Astrocyte (in vitro differentiated cells and primary cell): Measurements from ENCODE around the gene NIP7. TPM values are rescaled to one million over a fixed set of nuclear protein-coding genes. Genes with fewer than 3 reads are reported as not detected.

Experiments used
- DNase-seq: peaks from one replicate; pipeline ENCODE4 v3.0.0-alpha.2; 2010; ENCODE audit warnings: low read depth
- FAIRE-seq: peaks from 2 replicates; lab custom pipeline; 2011; peaks lifted over from hg19 to GRCh38; lab: Jason Lieb, UNC
- H2AFZ ChIP-seq: 2 replicates; pipeline ENCODE4 v1.6.0; 2012; ENCODE audit warnings: low read depth, low read length, inconsistent platforms
- H3K27ac ChIP-seq: 2 replicates; pipeline ENCODE4 v1.5.1; 2011; ENCODE audit warnings: low read depth, low read length, inconsistent platforms
- H3K27me3 ChIP-seq: 2 replicates; pipeline ENCODE4 v1.6.0; 2011; ENCODE audit warnings: low read length, inconsistent platforms; ENCODE audit not compliant: insufficient read depth
- H3K36me3 ChIP-seq: 2 replicates; pipeline ENCODE4 v1.5.1; 2011; ENCODE audit warnings: low read length, inconsistent platforms; ENCODE audit not compliant: insufficient read depth
- H3K4me1 ChIP-seq: 2 replicates; pipeline ENCODE4 v1.5.1; 2011; ENCODE audit warnings: low read length, inconsistent platforms; ENCODE audit not compliant: insufficient read depth
- H3K4me2 ChIP-seq: 2 replicates; pipeline ENCODE4 v1.6.0; 2012; ENCODE audit warnings: low read length, inconsistent platforms
- H3K4me3 ChIP-seq: 2 replicates; pipeline ENCODE4 v1.5.1; 2011; ENCODE audit warnings: low read depth, mild to moderate bottlenecking, low read length, inconsistent platforms; ENCODE audit not compliant: insufficient read depth
- H3K79me2 ChIP-seq: 2 replicates; pipeline ENCODE4 v1.6.0; 2012; ENCODE audit warnings: mild to moderate bottlenecking, low read length, inconsistent platforms; ENCODE audit not compliant: insufficient read depth
- H3K9ac ChIP-seq: 2 replicates; pipeline ENCODE4 v1.6.0; 2012; ENCODE audit warnings: mild to moderate bottlenecking, low read length, inconsistent platforms
- H3K9me3 ChIP-seq: 2 replicates; pipeline ENCODE4 v1.5.1; 2012; ENCODE audit warnings: low read depth, mild to moderate bottlenecking, low read length, inconsistent platforms; ENCODE audit not compliant: insufficient read depth
- H4K20me1 ChIP-seq: 2 replicates; pipeline ENCODE4 v1.6.0; 2012; ENCODE audit warnings: low read length, inconsistent platforms; ENCODE audit not compliant: insufficient read depth
- H3K27ac Mint-ChIP-seq: one replicate; pipeline ENCODE4 v1.8.0; 2021; ENCODE audit warnings: mild to moderate bottlenecking, mixed read lengths; ENCODE audit not compliant: unreplicated experiment
- H3K27me3 Mint-ChIP-seq: one replicate; pipeline ENCODE4 v1.8.0; 2021; ENCODE audit warnings: low read depth, mixed read lengths; ENCODE audit not compliant: unreplicated experiment
- H3K36me3 Mint-ChIP-seq: one replicate; pipeline ENCODE4 v1.8.0; 2021; ENCODE audit warnings: low read depth, mixed read lengths; ENCODE audit not compliant: unreplicated experiment
- H3K4me1 Mint-ChIP-seq: one replicate; pipeline ENCODE4 v1.8.0; 2021; ENCODE audit warnings: low read depth, mixed read lengths; ENCODE audit not compliant: unreplicated experiment
- H3K4me3 Mint-ChIP-seq: one replicate; pipeline ENCODE4 v1.8.0; 2021; ENCODE audit warnings: mild to moderate bottlenecking, moderate library complexity, mixed read lengths; ENCODE audit not compliant: unreplicated experiment
- H3K9me3 Mint-ChIP-seq: one replicate; pipeline ENCODE4 v1.8.0; 2021; ENCODE audit warnings: mild to moderate bottlenecking, mixed read lengths; ENCODE audit not compliant: unreplicated experiment
- CTCF ChIP-seq: IDR thresholded peaks from 2 replicates; pipeline ENCODE4 v1.5.1; 2011; ENCODE audit warnings: low read depth, mild to moderate bottlenecking, inconsistent platforms, low read length, moderate library complexity; ENCODE audit not compliant: insufficient read depth
- EZH2 ChIP-seq: IDR thresholded peaks from 2 replicates; pipeline ENCODE4 v1.6.1; 2012; ENCODE audit warnings: mild to moderate bottlenecking, low read length, inconsistent platforms; ENCODE audit not compliant: insufficient read depth
- total RNA-seq: library from RNA; stranded (reverse); gene quantifications from 2 replicates; pipeline ENCODE4 v1.2.1, GENCODE V29; 2021

Gene NIP7
- total RNA-seq, 1 donor from 2014 or later: 35.7 TPM

DNA sequence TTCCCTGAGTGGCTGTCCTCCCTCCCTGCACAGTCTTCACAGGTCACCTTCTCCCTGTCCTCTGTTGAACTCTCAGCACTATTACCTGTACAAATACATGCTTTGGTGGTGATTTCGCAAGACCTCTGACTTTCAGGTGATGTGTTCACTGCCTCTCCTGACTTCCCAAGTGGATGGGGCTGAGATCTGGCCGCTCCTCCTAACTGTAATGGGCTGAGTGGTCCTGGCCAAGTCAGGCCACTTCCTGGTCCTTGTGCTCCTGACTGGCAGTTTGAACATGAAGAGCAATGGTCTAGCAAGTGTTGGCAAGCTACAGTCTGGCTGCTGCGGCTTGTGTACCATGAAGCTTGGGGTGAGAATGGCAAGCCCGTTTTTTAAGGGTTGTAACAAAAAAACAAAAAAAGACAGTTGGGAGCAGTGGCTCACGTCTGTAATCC is 23.7 kb downstream of the NIP7 start:
- Histone ChIP-seq H3K4me1 (no peaks in the 10 kb centered on the region), H2AFZ (no peak overlapping the region), H3K9ac (no peak overlapping the region), H3K79me2 (peaks cover 4% of the 10 kb centered on the region), H3K27me3 (no peaks in the 10 kb centered on the region), H3K4me3 (no peak overlapping the region), H3K36me3 (peaks cover 36% of the 10 kb centered on the region), H3K4me2 (no peak overlapping the region), H3K9me3 (no peaks in the 10 kb centered on the region), H3K27ac (no peak overlapping the region), H4K20me1 (peaks cover 21% of the 10 kb centered on the region)
- Mint-ChIP-seq H3K36me3 (peaks cover 19% of the 10 kb centered on the region), H3K27ac (no peak overlapping the region), H3K4me1 (peaks cover 4% of the 10 kb centered on the region), H3K9me3 (no peaks in the 10 kb centered on the region), H3K27me3 (no peaks in the 10 kb centered on the region), H3K4me3 (no peak overlapping the region)
- FAIRE-seq (no peak), DNase-seq (no peak)
- TF ChIP-seq CTCF (no peak), EZH2 (no peak)

DNA sequence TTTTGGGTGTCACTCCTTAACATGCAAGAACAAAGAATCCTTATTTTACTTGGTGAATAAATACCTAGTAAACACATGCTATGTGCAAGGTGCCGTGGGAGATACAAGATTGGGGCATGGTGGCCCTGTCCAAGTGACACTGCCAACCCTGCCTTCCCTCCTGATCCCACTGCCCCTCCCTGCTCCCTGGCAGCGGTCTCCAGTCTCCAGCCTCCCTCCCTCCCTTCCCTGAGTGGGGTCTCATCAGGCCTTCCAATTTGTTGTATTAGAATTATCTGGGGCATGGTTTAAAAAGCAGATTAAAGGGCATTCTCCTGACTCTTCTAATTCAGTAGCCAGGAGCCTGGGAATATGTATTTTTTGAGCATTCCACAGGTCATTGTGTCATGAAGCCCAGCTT is 24.5 kb downstream of the NIP7 start:
- Mint-ChIP-seq H3K4me3 (no peak overlapping the region), H3K36me3 (peaks cover 19% of the 10 kb centered on the region), H3K27me3 (no peaks in the 10 kb centered on the region), H3K4me1 (peaks cover 4% of the 10 kb centered on the region), H3K9me3 (no peaks in the 10 kb centered on the region), H3K27ac (no peak overlapping the region)
- no peaks in the 10 kb centered on the region for H3K4me1 ChIP-seq
- no peak overlapping the region for H3K27ac ChIP-seq
- no peaks in the 10 kb centered on the region for H3K27me3 ChIP-seq
- H3K9me3 ChIP-seq: no peaks in the 10 kb centered on the region
- no peak overlapping the region for H2AFZ ChIP-seq
- peaks cover 39% of the 10 kb centered on the region for H3K36me3 ChIP-seq
- no peak overlapping the region for H3K4me2 ChIP-seq
- H3K9ac ChIP-seq: no peak overlapping the region
- H3K79me2 ChIP-seq: peaks cover 4% of the 10 kb centered on the region
- no peak for DNase-seq
- H4K20me1 ChIP-seq: peaks cover 23% of the 10 kb centered on the region
- no peak for TF ChIP-seq CTCF
- TF ChIP-seq EZH2: no peak
- FAIRE-seq: no peak
- H3K4me3 ChIP-seq: no peak overlapping the region

GRCh38 chr16:69365901-69366300 is 26.3 kb downstream of the NIP7 start:
- no peaks in the 10 kb centered on the region for H3K4me1 ChIP-seq
- DNase-seq (no peak), FAIRE-seq (no peak)
- no peak overlapping the region for H2AFZ ChIP-seq
- no peak overlapping the region for H3K4me3 ChIP-seq
- H3K27ac ChIP-seq: no peak overlapping the region
- Mint-ChIP-seq H3K4me1 (peaks cover 4% of the 10 kb centered on the region), H3K36me3 (peaks cover 22% of the 10 kb centered on the region), H3K4me3 (no peak overlapping the region), H3K27me3 (no peaks in the 10 kb centered on the region), H3K27ac (no peak overlapping the region), H3K9me3 (no peaks in the 10 kb centered on the region)
- peaks cover 49% of the 10 kb centered on the region for H3K36me3 ChIP-seq
- H3K9ac ChIP-seq: no peak overlapping the region
- H3K4me2 ChIP-seq: no peak overlapping the region
- H3K27me3 ChIP-seq: no peaks in the 10 kb centered on the region
- no peak for TF ChIP-seq EZH2
- no peak for TF ChIP-seq CTCF
- peaks cover 27% of the 10 kb centered on the region for H4K20me1 ChIP-seq
- H3K79me2 ChIP-seq: peaks cover 4% of the 10 kb centered on the region
- no peaks in the 10 kb centered on the region for H3K9me3 ChIP-seq
